Endothelial cell of umbilical vein (primary cell): Measurements from ENCODE around the gene EPHX1. TPM values are rescaled to one million over a fixed set of nuclear protein-coding genes. Genes with fewer than 3 reads are reported as not detected.

Experiments
- BruUV-seq: library from RNA; stranded (reverse); fragments of 400-500 nt; replicated peaks from 2 replicates; lab custom pipeline; 2021; lab: Mats Ljungman, UMichigan
- CTCF ChIA-PET: fragments of 300-600, 350-600 bp; sonication (Branson Sonifier 250); formaldehyde crosslinking; loops from one replicate; lab custom pipeline; 2021; ENCODE audit warnings: antibody characterized with exemption, inconsistent platforms; lab: Charles Lee
- POLR2A ChIA-PET: fragments of 300-600, 350-600 bp; sonication (Branson Sonifier 250); formaldehyde crosslinking; loops from one replicate; lab custom pipeline; 2021; ENCODE audit warnings: antibody characterized with exemption, inconsistent platforms; lab: Charles Lee
- DNase-seq: peaks from one replicate; pipeline ENCODE4 v3.0.0-alpha.2; 2011; ENCODE audit warnings: low read depth, low spot score
- FAIRE-seq: peaks from 2 replicates; lab custom pipeline; 2011; peaks lifted over from hg19 to GRCh38; lab: Jason Lieb, UNC
- H2AFZ ChIP-seq: 2 replicates; pipeline ENCODE4 v1.6.0; 2012; ENCODE audit warnings: low read depth, low read length, control low read depth, inconsistent platforms
- H3K27ac ChIP-seq: 2 replicates; pipeline ENCODE4 v1.5.1; 2011; ENCODE audit warnings: low read depth, mild to moderate bottlenecking, control low read depth, low read length, moderate library complexity; ENCODE audit not compliant: insufficient read depth
- H3K27me3 ChIP-seq, 2 experiments: 2 replicates each; pipeline versions ENCODE4 v1.6.0 to v1.6.1; 2011; ENCODE audit warnings: low read length in 2 of 2, mixed read lengths in 1 of 2; ENCODE audit not compliant: control insufficient read depth in 2 of 2, insufficient read depth in 2 of 2
- H3K36me3 ChIP-seq, 2 experiments: 2 replicates in 1 of 2; 3 replicates in 1 of 2; pipeline ENCODE4 v1.5.1; 2011; ENCODE audit warnings: low read length in 2 of 2, mild to moderate bottlenecking in 1 of 2, moderate library complexity in 1 of 2; ENCODE audit not compliant: control insufficient read depth in 2 of 2, insufficient read depth in 2 of 2; ENCODE audit errors: extremely low read depth in 1 of 2
- H3K4me1 ChIP-seq: 3 replicates; pipeline ENCODE4 v1.5.1; 2011; ENCODE audit warnings: mild to moderate bottlenecking, low read length; ENCODE audit not compliant: control insufficient read depth, insufficient read depth; ENCODE audit errors: extremely low read depth
- H3K4me2 ChIP-seq: 2 replicates; pipeline ENCODE4 v1.6.1; 2011; ENCODE audit warnings: low read length, control low read depth, mixed read lengths; ENCODE audit not compliant: insufficient read depth
- H3K4me3 ChIP-seq, 3 experiments: fragments of 200-600 bp in 1 of 3; sonication (generic), shearing (Covaris generic) in 1 of 3; replicated peaks in 1 of 3; 2 replicates each; pipeline ENCODE4 v1.5.1; 2011 to 2016; ENCODE audit warnings: control low read depth in 3 of 3, low read length in 3 of 3, mild to moderate bottlenecking in 2 of 3, inconsistent platforms in 1 of 3, low read depth in 1 of 3, moderate library complexity in 1 of 3; ENCODE audit not compliant: insufficient read depth in 1 of 3
- H3K79me2 ChIP-seq: 2 replicates; pipeline ENCODE4 v1.6.0; 2012; ENCODE audit warnings: low read length, inconsistent platforms; ENCODE audit not compliant: control insufficient read depth, insufficient read depth
- H3K9ac ChIP-seq: replicated peaks from 2 replicates; pipeline ENCODE3; 2011; ENCODE audit warnings: low read length, control low read depth; ENCODE audit not compliant: insufficient read depth; ENCODE audit errors: extremely low read depth
- H3K9me1 ChIP-seq: replicated peaks from 3 replicates; pipeline ENCODE4 v1.6.0; 2011; ENCODE audit warnings: mild to moderate bottlenecking, low read length; ENCODE audit not compliant: control insufficient read depth, insufficient read depth; ENCODE audit errors: extremely low read depth
- H3K9me3 ChIP-seq: replicated peaks from 2 replicates; pipeline ENCODE4 v1.5.1; 2012; ENCODE audit warnings: low read length, inconsistent platforms; ENCODE audit not compliant: control insufficient read depth, insufficient read depth
- H4K20me1 ChIP-seq: replicated peaks from 2 replicates; pipeline ENCODE3; 2011; ENCODE audit warnings: mild to moderate bottlenecking, low read length; ENCODE audit not compliant: control insufficient read depth, insufficient read depth; ENCODE audit errors: extremely low read depth
- CTCF ChIP-seq, 2 donors: IDR thresholded peaks; 1 replicate in 1 of 2; 2 replicates in 1 of 2; pipeline ENCODE4 v1.5.1; 2011; ENCODE audit warnings: low read length in 2 of 2, mild to moderate bottlenecking in 2 of 2, moderate library complexity in 2 of 2, control low read depth in 1 of 2, inconsistent platforms in 1 of 2, low read depth in 1 of 2; ENCODE audit not compliant: insufficient read depth in 1 of 2; ENCODE audit errors: extremely low read depth in 1 of 2
- EZH2 ChIP-seq: IDR thresholded peaks from 2 replicates; pipeline ENCODE4 v1.6.1; 2012; ENCODE audit warnings: borderline replicate concordance, low read depth, mild to moderate bottlenecking, moderate library complexity, low read length, inconsistent platforms; ENCODE audit not compliant: severe bottlenecking
- FOS ChIP-seq: IDR thresholded peaks from 2 replicates; pipeline ENCODE4 v1.6.1; 2011; ENCODE audit warnings: mild to moderate bottlenecking, low read length, moderate library complexity, borderline replicate concordance; ENCODE audit not compliant: insufficient read depth
- GATA2 ChIP-seq: IDR thresholded peaks from 2 replicates; pipeline ENCODE4 v1.7.0; 2011; ENCODE audit warnings: low read depth, mild to moderate bottlenecking, moderate library complexity, mixed read lengths, low read length; ENCODE audit not compliant: insufficient read length, insufficient read depth
- JUN ChIP-seq: IDR thresholded peaks from 2 replicates; pipeline ENCODE4 v1.6.1; 2011; ENCODE audit warnings: borderline replicate concordance, low read depth; ENCODE audit not compliant: insufficient read length, insufficient read depth
- MAX ChIP-seq: IDR thresholded peaks from 2 replicates; pipeline ENCODE4 v1.6.1; 2011; ENCODE audit not compliant: insufficient read depth, insufficient read length
- POLR2AphosphoS5 ChIP-seq: IDR thresholded peaks from 2 replicates; pipeline ENCODE4 v1.6.1; 2012; ENCODE audit warnings: low read depth, mild to moderate bottlenecking, control low read depth, low read length, moderate library complexity; ENCODE audit not compliant: insufficient read depth
- dilution Hi-C: fragments of 300-500 bp; cut with MboI; formaldehyde crosslinking; loops from one replicate; pipeline ENCODE4 v1.15.0; 2019; ENCODE audit warnings: low sequenced_read_pairs; ENCODE audit not compliant: extremely low pct_ligation_motif_present
- intact Hi-C: fragments of 100-400 bp; cut with micrococcal nuclease; formaldehyde crosslinking; loops from one replicate; pipeline ENCODE4 v1.10.0; 2022
- polyA plus RNA-seq, 4 experiments: library from polyadenylated mRNA; depleted of rRNA in 3 of 4; stranded (reverse) in 3 of 4; unstranded in 1 of 4; fragments of >200 nt; gene quantifications; 2 replicates each; pipeline versions ENCODE4 v1.2.1 to v1.2.3, GENCODE V29; 2011 to 2012; ENCODE audit warnings: missing spikeins in 1 of 4
- total RNA-seq: library from RNA; stranded (reverse); gene quantifications from 2 replicates; pipeline ENCODE4 v1.2.3, GENCODE V29; 2021

EPHX1 gene
- total and polyA plus RNA-seq, 2 donors (not counting 3 experiments of a cell fraction or from before 2014, with no cell fraction given) = 23.7 to 25.2 TPM

GRCh38 chr1:225882694-225883615 lies 73.0 kb downstream of the EPHX1 start:
- Histone ChIP-seq H3K9me1 (no peaks in the 10 kb centered on the region), H3K27ac (peak overlapping the region; percentile 38), H4K20me1 (no peaks in the 10 kb centered on the region), H3K79me2 (no peaks in the 10 kb centered on the region), H3K4me3 (peak overlapping the region; percentile 70 to 91 (median 81)), H3K9ac (peak overlapping the region; percentile 74), H3K36me3 (no peaks in the 10 kb centered on the region), H2AFZ (peak overlapping the region; percentile 96), H3K27me3 (no peaks in the 10 kb centered on the region), H3K4me1 (peaks cover 14% of the 10 kb centered on the region), H3K4me2 (peak overlapping the region; percentile 81), H3K9me3 (no peaks in the 10 kb centered on the region)
- intact Hi-C loops = loop anchor here (1.0 to 2.0 kb wide), 4 partner anchors 28 to 408 kb away; partner anchors contain the start of genes EPHX1 and PYCR2
- TF ChIP-seq CTCF (IDR thresholded peaks at IDR 0.05; ENCODE audit: extremely low read depth in 1 of 2, insufficient read depth in 1 of 2, low read depth in 1 of 2, low read length in 2 of 2) (no peak), POLR2AphosphoS5 (no peak), MAX (no peak), FOS (no peak), JUN (no peak), GATA2 (no peak), EZH2 (no peak)
- peak; percentile 83 for FAIRE-seq
- BruUV-seq = no TSS peak
- dilution Hi-C loops = no loop called here
- ChIA-PET POLR2A (interaction anchor here (1.1 to 1.5 kb wide), 2 partner anchors 42 to 106 kb away, joined by 3 to 4 read pairs; partner anchors contain the start of gene SRP9), CTCF (interaction anchor here (0.7 to 4.7 kb wide), 18 partner anchors 9 to 408 kb away, joined by 3 to 40 read pairs (median 5); partner anchors contain the start of genes EPHX1, PYCR2 and SRP9)
- peak; percentile 62 for DNase-seq
